GM21390 (cell line): Measurements from ENCODE around the gene PKNOX2.

Source experiments
- ATAC-seq: cut with Tn5 transposase; IDR thresholded peaks from one replicate; pipeline ENCODE4 v1.9.1; 2021; ENCODE audit not compliant: unreplicated experiment

Gene PKNOX2

DNA sequence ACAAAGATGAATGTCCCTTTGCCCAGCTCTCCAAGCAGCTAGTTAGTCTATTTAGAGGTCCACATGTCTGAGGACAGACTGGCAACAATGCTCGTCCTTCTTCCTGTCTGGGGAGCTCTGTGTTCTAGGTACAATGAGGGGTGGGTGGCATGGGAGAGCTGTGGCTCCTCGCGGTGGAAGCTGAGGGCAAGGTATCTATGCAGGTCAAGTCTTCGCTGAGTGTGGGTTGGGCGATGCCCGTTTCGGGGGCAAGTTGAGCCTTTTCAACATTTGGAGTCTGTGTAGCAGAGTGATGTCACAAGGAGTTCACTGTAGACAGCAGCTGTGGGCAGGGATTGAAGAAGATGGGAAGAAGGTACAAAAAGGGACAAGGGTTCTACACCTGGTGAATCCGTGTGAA, 168.3 kb downstream of the PKNOX2 start:
- ATAC-seq = no peak

DNA sequence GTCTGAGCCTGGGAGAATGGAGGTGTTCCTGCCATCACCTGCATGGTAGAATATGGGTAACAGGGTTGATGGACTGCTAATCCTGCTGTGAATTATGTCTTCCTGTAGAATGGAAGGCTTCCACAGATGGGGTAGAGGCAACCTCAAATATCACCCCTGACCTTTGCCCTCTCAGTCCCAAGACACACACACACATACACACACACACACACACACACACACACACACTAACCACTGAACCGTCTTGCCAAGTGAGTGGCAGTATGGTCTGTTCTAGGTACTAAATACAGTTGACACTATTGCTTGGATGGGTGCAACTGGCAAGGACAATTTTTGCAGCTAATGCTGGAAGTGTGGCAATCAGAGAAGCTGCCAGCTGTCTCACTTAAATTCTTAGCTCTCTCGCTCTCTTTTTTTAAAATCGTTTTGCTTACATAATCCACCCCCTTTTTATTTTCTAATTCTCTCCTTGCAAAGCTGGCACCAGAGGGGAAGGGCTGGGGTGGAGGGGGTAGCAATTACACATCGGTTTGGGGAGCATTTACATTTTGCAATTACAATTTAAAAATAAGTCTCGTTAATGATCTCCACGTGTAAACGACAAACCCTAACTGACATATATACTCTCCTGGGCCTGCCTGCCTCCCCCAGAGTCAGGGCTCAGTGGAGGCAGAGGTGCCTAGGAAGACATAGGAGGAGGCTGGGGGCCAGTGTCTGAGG, 169.0 kb downstream of the PKNOX2 start:
- ATAC-seq = no peak

DNA sequence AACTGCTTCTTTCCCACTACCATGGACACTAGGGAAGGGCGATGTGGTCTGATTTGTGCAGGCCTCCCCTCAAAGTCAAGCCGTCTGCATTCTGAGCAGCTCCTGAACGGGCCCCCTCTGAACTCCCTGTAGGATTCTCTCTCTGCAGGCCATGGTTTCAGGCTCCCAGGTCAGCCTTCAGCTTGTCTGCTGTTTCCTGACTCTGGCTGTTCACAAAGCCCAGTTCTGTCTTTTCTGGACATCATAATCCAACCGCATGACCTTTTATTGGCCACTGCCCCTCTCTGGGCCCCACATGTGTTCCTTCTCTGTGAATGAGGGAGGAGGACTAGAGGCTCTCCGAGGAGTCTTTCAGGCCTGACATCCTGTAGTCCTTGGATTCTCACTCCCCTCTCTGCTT, 170.6 kb downstream of the PKNOX2 start:
- ATAC-seq = no peak

DNA sequence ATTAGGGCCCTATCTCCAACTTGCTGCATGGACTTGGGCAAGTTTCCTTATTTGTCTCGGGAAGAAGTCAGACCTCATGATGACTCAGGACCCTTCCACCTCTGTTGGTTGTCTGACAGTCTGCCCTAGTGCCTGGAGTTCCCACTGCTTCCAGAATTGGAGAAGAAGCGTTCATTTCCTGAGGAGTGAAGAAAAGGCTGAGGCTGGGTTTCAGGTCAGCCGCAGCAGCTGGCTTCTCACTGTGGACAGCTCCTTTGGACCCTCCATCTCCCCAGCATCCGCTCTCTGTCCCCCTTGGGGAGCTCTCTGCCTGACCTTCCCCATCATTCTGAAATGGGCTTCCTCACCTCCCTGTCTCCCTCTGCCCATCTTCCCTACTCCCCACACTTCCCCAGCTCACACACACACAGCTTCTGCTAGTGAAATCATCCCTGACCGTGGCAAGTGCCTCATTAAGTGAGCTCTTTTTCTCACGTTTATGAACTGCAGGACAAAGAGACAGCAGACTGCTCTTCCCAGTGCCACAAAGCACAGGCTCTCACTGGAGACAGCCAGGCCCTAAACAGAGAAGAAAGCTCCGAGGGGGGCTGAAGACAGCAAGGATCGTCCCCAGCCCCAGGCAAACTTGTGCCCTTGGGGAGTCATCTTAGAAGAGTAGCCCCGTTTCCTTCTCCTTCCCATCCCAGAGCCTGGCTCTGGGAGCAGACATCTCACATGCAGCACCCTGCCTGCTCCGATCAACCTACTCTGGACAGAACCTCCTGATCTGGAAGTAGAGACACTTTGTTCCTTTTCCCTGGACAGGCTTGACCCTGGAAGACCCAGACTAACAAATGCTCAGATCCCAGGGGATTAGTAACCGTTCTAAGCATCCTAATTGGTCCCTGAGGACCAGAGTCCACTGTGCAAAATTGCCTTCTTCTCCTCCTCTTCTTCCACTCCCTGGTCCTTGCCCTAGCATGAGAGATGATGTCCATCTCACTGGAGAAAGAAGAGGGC, 173.6 kb downstream of the PKNOX2 start:
- no peak for ATAC-seq

DNA sequence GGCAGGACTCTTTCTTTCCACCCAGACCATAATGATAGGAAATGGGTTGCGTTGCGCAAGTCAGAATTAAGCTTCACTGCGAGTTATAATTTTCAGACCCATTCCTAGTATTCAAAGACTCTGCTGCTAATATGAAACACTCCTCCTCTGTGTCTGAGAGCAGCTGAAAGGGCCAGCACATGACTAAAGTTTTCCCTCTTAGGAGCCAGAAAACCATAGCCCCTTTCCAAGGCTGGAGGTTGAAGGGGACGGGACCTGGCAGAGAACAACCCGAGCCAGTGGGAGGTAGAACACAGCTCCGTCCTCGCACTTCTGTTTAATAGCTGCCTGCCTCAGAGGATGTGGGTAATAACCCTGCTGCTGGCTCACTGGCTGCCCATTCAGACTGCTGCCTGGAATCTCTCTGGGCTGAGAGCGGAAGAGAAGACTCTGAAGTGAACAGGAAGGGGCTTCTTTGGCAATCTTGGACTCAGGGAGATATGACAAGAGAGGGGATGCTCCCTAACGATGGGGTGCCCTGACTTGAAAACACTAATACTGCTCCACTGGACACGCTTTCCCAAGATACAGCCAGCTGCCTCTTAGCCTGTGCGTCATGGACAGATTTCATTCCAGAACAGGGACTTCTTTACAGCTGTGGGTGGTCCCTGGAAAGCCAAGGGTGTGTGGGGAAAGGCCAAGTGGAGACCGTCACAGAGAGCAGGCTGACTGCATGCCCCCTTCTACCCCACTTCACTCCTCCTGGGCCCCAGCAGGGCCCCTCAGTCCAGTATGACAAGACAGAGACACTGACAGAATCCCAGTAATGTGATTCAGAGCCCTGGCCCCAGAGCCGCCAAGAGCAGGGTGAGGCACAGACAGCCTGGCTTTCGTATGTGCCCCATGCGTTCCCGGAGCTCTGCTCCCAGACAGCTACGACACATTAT, 174.6 kb downstream of the PKNOX2 start:
- ATAC-seq = no peak

DNA sequence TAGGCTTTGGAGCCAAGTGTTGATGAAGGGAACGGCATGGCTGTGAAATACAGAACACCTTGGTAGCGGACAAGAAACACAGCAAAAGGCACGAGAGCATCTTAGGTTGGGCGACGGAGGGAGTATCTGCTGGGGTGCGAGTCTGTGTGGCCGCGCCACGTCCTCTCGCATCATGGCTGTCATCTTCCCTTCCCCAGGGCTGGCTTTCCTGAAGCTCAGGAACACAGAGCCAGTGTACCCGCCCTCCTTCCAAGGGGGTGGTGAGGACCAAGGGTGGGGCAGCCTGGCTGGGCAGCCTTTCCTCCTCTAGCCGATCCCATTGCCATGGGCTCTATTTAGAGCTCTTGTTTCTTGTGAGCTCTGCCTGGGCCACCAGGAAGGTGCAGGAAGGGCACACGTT, 177.1 kb downstream of the PKNOX2 start:
- no peak for ATAC-seq

DNA sequence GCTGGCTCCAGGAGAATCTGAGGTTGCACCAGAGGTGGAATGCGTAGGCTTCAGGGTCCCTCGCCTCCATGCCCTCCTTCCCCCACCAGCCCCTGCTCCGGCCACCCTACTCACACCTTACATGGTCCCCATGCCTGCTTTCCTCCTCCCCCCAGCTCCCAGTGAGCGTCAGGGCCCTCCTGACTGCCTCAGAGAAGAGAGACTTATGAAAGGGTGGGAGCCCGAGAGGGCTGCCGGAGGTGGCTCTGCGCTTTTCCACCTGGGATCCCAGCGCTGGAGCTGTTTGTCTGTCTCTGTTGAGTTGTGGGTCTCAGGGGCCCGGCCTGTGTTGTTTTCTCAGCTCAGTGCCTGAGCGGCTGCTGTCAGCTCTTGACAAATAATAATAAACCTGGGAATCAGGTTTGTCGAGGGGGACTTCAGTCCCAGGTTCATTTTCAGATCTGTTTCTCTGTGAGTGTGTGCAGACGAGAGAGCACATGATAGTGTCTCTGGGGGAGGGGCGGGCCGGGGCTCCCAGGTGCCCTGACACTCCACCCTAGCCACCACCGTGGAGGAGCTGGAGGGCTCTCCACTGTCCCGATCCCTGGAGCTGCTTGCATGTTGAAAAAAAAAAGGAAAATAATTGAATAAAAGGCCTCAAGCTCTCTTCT, 177.9 kb downstream of the PKNOX2 start:
- no peak for ATAC-seq

DNA sequence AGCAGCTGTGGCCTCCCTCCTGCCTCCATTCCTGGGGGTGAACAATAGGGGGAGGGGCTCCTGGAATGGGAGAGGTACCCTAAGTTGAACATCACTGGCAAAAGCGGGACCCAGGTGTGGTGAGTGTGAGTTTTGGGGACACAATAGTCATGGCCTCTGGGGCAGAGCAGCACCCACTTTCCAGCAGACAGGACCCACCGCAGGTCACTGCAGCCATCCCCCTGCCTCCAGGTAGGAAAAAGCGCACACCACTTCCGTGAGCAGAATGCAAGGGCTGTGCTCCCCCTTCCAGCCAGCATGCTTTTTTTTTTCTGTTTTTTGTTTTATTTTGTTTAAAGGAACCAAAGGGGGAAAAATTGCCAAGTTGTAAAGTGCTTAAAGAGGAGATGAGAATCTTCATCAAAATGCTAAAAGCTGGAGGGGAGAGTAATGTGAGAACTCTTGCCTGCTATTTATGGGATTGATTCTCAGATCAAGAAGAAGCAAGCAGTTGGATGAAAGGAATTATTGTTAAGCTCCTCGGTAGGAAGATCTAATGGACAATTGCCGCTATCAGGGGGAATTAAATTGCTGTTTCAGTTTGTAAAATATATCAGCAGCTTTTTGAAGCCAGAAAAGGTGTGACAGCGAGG, 178.7 kb downstream of the PKNOX2 start:
- no peak for ATAC-seq

DNA sequence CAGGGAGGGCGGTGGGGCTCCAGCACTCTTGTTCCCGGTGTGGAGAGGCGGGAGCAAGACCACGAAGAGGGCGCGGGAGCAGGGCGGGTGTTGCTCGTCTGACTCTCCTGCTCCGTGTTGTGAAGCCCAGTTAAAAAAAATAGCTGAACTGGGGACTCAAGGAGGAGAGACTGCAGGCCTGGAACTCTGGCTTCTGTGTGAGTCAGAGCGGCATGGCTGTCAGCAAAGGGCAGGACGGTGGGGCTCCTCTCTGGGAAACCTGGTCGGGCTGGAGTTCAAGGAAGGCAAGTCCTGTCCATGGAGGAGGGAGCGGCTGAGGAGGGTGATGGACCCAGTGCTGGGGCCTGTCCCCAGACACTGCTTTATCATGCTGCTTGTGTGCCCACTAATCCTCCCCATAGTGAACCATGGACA, 179.2 kb downstream of the PKNOX2 start:
- no peak for ATAC-seq

GRCh38 chr11:125344846-125345420, 180.4 kb downstream of the PKNOX2 start:
- ATAC-seq = no peak

DNA sequence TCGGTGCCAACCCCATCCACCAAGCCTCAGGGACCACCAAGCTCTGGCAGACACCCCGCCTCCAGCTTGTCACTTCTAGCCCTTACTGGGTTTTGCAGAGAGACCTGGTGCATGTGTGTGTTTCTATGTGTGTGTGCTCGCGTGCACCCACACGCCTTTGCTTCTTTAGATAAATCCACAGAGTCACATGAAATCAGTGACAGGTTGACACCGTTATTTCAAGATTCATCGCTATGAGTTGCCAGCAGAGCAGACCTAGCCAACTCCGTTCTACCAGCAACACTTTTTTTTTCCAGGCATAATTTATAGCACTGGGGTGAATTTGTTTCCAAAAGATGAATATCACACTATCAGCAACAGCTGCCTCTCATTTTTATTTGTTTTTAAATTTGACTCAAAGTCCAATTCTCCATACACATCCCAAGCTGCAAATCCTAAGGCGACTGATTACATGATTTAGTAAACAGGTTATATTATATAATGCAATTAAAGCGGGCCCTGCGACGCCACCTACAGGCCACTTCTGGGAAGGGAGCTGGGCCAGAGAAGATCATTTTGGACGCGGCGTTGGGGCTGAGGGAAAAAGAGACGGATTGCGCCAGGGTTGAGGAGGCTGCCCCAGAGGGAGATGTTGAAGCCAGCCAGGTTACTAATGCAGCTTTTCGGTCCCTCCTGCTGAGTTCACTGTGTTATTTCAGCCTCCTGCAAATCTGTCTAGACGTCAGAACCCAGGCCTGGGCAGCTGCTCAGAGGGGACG, 181.0 kb downstream of the PKNOX2 start:
- ATAC-seq = no peak

GRCh38 chr11:125346179-125346530, 181.6 kb downstream of the PKNOX2 start:
- no peak for ATAC-seq

GRCh38 chr11:125346565-125347260, 182.2 kb downstream of the PKNOX2 start:
- ATAC-seq = no peak

- no peak for ATAC-seq
Measured at GRCh38 chr11:125347261-125347585, 182.7 kb downstream of the PKNOX2 start.

GRCh38 chr11:125348141-125348651, 183.6 kb downstream of the PKNOX2 start:
- ATAC-seq = no peak

DNA sequence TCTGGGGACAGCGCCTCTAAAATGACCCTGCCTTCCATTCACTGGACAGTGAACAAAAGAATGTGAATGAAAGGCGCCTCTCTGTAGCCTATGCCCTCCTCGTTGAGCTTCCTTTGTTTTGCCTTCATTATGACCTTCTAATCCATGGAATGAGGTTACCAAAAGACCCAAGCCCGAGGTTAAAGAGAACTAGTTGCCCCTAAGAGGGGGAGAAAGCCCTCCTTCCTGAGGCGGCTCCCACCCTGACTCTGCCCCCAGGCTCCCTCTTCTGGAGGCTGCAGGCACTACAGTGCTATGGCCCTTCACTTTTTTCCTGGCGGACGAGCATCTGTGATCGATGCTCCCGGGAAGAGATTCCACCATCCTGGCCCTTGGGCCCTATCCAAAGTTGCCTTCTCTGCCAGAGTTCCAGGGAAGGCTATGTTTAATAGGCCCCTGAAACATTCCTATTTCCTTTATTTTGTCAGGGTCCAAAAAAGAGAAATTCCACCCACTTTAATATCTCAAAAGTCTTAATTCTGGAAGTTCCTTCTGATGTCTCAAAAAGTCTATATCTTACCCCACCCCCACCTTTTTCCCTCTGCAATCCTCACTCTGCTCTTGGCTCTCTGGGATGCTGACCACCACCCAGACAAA, 184.2 kb downstream of the PKNOX2 start:
- ATAC-seq = no peak

DNA sequence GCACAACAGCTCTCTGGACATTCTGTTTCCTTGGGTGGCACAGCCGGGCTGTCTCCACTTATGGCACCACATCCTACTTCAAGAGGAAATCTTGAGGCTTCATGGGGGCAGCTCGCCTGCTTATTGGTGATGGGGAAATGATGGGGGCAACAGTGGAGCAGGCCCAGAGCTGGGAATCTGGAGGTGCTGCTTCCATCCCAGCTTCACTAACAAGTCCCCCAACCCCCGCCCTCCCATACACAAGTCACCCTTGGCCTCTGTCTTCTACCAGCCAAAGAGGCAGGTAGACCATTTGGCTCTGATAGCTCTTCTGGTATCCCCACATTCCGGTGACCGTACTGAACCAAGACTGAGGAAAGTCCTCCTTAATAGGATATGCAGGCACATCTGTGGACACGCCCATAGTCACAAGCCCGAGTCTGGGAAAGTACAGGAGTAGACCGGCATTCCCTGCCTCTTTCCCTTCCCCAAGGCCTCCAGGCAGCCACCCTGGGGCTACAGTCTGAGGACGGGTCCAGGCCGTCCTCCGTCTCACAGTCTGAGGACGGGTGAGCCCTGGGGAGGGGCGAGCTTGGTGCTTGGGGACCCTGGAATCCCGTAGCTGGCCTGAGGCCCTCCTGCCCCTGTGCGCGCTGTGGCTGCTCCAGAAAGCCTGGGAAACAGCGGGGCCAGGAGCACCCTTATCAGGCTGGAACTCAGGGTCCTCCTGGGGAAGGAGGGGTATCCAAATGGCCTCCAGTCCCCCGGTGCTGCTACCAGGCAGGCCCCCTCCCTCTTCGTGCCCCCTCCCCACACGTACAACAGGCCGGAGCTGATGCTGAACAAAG, 185.9 kb downstream of the PKNOX2 start:
- no peak for ATAC-seq
